Loucy (cell line): ENCODE measurements around the gene NAPSA.

Experiments
- EZH2phosphoT487 ChIP-seq: fragments of 200-600 bp; IDR thresholded peaks from 2 replicates; pipeline ENCODE4 v1.6.1; 2018; ENCODE audit warnings: antibody characterized with exemption, mild to moderate bottlenecking, moderate library complexity, borderline replicate concordance
- TF ChIP-seq, protein P1 (sequence below): fragments of 200-600 bp; sonication (generic); conservative IDR thresholded peaks from 2 replicates; pipeline ENCODE4 v1.5.1; 2014; ENCODE audit warnings: mild to moderate bottlenecking, antibody characterized with exemption, low read length

DNA sequence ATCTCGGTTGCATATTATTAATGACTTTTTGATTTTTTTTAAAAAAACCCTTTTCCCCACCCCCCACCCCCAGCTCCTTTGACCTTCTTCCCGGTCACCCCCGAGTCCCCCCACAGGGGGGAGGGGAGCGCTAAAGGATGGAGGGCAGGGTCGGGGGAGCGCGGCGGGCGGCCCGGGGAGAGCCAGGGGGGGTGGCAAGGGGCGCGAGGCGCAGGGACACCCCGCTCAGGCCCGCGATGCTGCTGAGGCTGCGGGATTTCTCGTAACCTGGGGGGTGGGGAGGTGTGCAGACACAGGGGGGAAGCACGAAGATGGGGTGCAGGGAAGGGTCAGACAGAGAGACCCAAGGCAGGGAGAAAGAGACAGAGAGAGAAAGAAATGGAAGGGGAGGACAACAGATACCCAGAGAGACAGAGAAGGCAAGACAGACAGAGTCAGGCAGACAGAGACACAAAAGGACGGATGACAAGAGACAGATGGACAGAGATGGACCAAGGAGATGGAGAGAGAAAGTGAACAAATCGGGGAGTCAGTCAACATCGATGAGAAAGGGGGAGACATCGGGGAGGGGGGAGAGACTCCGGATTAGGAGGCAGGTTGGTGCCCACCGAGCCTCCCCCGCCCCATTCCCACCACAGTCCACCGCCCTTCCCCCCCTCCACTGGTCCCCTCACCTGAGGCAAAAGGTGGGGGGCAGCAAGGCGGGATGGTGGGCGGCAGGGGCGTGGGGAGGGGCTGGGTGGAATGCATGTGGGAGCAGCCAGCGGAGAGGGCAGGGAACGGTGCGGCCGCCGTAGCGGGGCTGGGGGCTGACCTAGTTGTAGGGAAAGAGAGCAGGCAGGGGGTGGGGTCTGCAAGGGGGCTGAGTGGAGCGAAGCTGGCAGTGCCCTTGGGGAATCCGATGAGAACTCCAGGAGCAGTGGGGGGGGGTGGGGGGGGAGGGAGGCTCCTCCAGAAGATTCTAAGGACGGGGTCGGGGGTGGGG is 50.4 kb downstream of the NAPSA start:
- TF ChIP-seq, protein P1, sequence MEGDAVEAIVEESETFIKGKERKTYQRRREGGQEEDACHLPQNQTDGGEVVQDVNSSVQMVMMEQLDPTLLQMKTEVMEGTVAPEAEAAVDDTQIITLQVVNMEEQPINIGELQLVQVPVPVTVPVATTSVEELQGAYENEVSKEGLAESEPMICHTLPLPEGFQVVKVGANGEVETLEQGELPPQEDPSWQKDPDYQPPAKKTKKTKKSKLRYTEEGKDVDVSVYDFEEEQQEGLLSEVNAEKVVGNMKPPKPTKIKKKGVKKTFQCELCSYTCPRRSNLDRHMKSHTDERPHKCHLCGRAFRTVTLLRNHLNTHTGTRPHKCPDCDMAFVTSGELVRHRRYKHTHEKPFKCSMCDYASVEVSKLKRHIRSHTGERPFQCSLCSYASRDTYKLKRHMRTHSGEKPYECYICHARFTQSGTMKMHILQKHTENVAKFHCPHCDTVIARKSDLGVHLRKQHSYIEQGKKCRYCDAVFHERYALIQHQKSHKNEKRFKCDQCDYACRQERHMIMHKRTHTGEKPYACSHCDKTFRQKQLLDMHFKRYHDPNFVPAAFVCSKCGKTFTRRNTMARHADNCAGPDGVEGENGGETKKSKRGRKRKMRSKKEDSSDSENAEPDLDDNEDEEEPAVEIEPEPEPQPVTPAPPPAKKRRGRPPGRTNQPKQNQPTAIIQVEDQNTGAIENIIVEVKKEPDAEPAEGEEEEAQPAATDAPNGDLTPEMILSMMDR, result no peak
- no peak for TF ChIP-seq EZH2phosphoT487
